IMR-90 (cell line): ENCODE data around the gene DHDH. TPM values are rescaled to one million over a fixed set of nuclear protein-coding genes. Genes with fewer than 3 reads are reported as not detected.
A peak's percentile ranks its signal among the peaks of the same experiment; 100 is the strongest.

Experiments used
- ATAC-seq: fragments of 200-7000 bp; cut with Tn5 transposase; 2 replicates; pipeline ENCODE4 v1.9.1; 2020; ENCODE audit warnings: low read depth, mild to moderate bottlenecking, moderate library complexity
- BruUV-seq: library from RNA; stranded (reverse); fragments of 400-500 nt; replicated peaks from 2 replicates; lab custom pipeline; 2021; lab: Mats Ljungman, UMichigan
- CTCF ChIA-PET: fragments of 300-600 bp; formaldehyde crosslinking; extraction: SDS; loops from one replicate; lab custom pipeline; 2021; ENCODE audit warnings: antibody characterized with exemption; lab: Yijun Ruan, JAX
- POLR2A ChIA-PET: fragments of 300-600 bp; sonication (Branson Sonifier 250); formaldehyde crosslinking; loops from one replicate; lab custom pipeline; 2022; ENCODE audit warnings: antibody characterized with exemption; ENCODE audit not compliant: unreplicated experiment; lab: Charles Lee
- DNase-seq: peaks from one replicate; pipeline ENCODE4 v3.0.0; 2013
- H2AFZ ChIP-seq: replicated peaks from 2 replicates; pipeline ENCODE3; 2013; ENCODE audit warnings: low read length, mild to moderate bottlenecking; ENCODE audit not compliant: poor library complexity
- H2AK5ac ChIP-seq: 2 replicates; pipeline ENCODE4 v1.6.1; 2013; ENCODE audit warnings: low read depth, low read length, inconsistent platforms
- H2AK9ac ChIP-seq: replicated peaks from 2 replicates; pipeline ENCODE3; 2013; ENCODE audit warnings: mild to moderate bottlenecking, low read depth, low read length, moderate library complexity; ENCODE audit not compliant: poor library complexity
- H2BK120ac ChIP-seq: 2 replicates; pipeline ENCODE4 v1.6.1; 2013; ENCODE audit warnings: low read depth, low read length, inconsistent platforms
- H2BK15ac ChIP-seq: 3 replicates; pipeline ENCODE4 v1.6.1; 2013; ENCODE audit warnings: low read depth, low read length, inconsistent platforms
- H2BK20ac ChIP-seq: 2 replicates; pipeline ENCODE4 v1.6.1; 2013; ENCODE audit warnings: low read depth, mild to moderate bottlenecking, inconsistent platforms, low read length, moderate library complexity
- H2BK5ac ChIP-seq: 2 replicates; pipeline ENCODE4 v1.6.1; 2013; ENCODE audit warnings: mild to moderate bottlenecking, low read depth, low read length, inconsistent platforms; ENCODE audit not compliant: poor library complexity, severe bottlenecking
- H3K14ac ChIP-seq: replicated peaks from 2 replicates; pipeline ENCODE4 v1.6.1; 2013; ENCODE audit warnings: low read depth, low read length, inconsistent platforms
- H3K18ac ChIP-seq: 2 replicates; pipeline ENCODE4 v1.6.1; 2013; ENCODE audit warnings: low read depth, low read length, control low read depth
- H3K23ac ChIP-seq: 2 replicates; pipeline ENCODE4 v1.6.1; 2013; ENCODE audit warnings: low read depth, low read length, inconsistent platforms
- H3K27ac ChIP-seq: 2 replicates; pipeline ENCODE4 v1.5.1; 2013; ENCODE audit warnings: mild to moderate bottlenecking, control low read depth, low read length; ENCODE audit not compliant: insufficient read depth
- H3K27me3 ChIP-seq: 2 replicates; pipeline ENCODE4 v1.6.1; 2013; ENCODE audit warnings: low read length; ENCODE audit not compliant: control insufficient read depth, insufficient read depth
- H3K36me3 ChIP-seq: 2 replicates; pipeline ENCODE4 v1.6.1; 2013; ENCODE audit warnings: low read length, mixed read lengths; ENCODE audit not compliant: control insufficient read depth, insufficient read depth
- H3K4ac ChIP-seq: 2 replicates; pipeline ENCODE4 v1.6.1; 2013; ENCODE audit warnings: low read depth, low read length, inconsistent platforms
- H3K4me1 ChIP-seq: 2 replicates; pipeline ENCODE4 v1.6.1; 2013; ENCODE audit warnings: low read length, mixed read lengths; ENCODE audit not compliant: control insufficient read depth, insufficient read depth
- H3K4me2 ChIP-seq: 2 replicates; pipeline ENCODE4 v1.6.1; 2013; ENCODE audit warnings: low read depth, mild to moderate bottlenecking, control low read depth, low read length, moderate library complexity
- H3K4me3 ChIP-seq: 2 replicates; pipeline ENCODE4 v1.5.1; 2013; ENCODE audit warnings: low read depth, mild to moderate bottlenecking, control low read depth, low read length, moderate library complexity; ENCODE audit not compliant: insufficient read depth
- H3K56ac ChIP-seq: 2 replicates; pipeline ENCODE4 v1.6.1; 2013; ENCODE audit warnings: low read length, inconsistent platforms; ENCODE audit not compliant: insufficient read depth; ENCODE audit errors: extremely low read depth
- H3K79me1 ChIP-seq, 2 experiments: 2 replicates each; pipeline ENCODE4 v1.6.1; 2013; ENCODE audit warnings: low read length in 2 of 2, inconsistent platforms in 1 of 2, low read depth in 1 of 2
- H3K9ac ChIP-seq: 2 replicates; pipeline ENCODE4 v1.6.1; 2013; ENCODE audit warnings: low read depth, low read length, control low read depth
- H3K9me1 ChIP-seq: 2 replicates; pipeline ENCODE4 v1.6.1; 2013; ENCODE audit warnings: low read length, inconsistent platforms; ENCODE audit not compliant: insufficient read depth
- H3K9me3 ChIP-seq: 2 replicates; pipeline ENCODE4 v1.6.1; 2013; ENCODE audit warnings: low read length; ENCODE audit not compliant: control insufficient read depth, insufficient read depth
- H4K20me1 ChIP-seq: 2 replicates; pipeline ENCODE4 v1.6.1; 2013; ENCODE audit warnings: low read length, inconsistent platforms; ENCODE audit not compliant: insufficient read depth
- H4K5ac ChIP-seq: 2 replicates; pipeline ENCODE4 v1.6.1; 2013; ENCODE audit warnings: mild to moderate bottlenecking, low read depth, low read length, control low read depth
- H4K8ac ChIP-seq, 2 experiments: 2 replicates each; pipeline ENCODE4 v1.6.1; 2013; ENCODE audit warnings: low read depth in 2 of 2, low read length in 2 of 2, control low read depth in 1 of 2, inconsistent platforms in 1 of 2
- H4K91ac ChIP-seq: 2 replicates; pipeline ENCODE4 v1.6.1; 2013; ENCODE audit warnings: low read depth, low read length, inconsistent platforms; ENCODE audit not compliant: insufficient read depth
- BHLHE40 ChIP-seq: fragments of 150-350 bp; IDR thresholded peaks from 2 replicates; pipeline ENCODE4 v1.6.1; 2016; ENCODE audit warnings: mild to moderate bottlenecking, low read depth, low read length
- CEBPB ChIP-seq: IDR thresholded peaks from 2 replicates; pipeline ENCODE4 v1.6.1; 2012; ENCODE audit warnings: low read depth, low read length, improper control_type of control experiment
- CHD1 ChIP-seq: IDR thresholded peaks from 2 replicates; pipeline ENCODE4 v1.6.1; 2012; ENCODE audit warnings: low read depth, low read length, improper control_type of control experiment
- CTCF ChIP-seq: conservative IDR thresholded peaks from 2 replicates; pipeline ENCODE4 v1.5.1; 2012; ENCODE audit warnings: mild to moderate bottlenecking, low read depth, low read length, improper control_type of control experiment
- ELK1 ChIP-seq: fragments of 150-350 bp; IDR thresholded peaks from 2 replicates; pipeline ENCODE4 v1.6.1; 2016; ENCODE audit warnings: low read depth, mild to moderate bottlenecking, low read length, moderate library complexity, borderline replicate concordance
- FOS ChIP-seq: fragments of 150-350 bp; IDR thresholded peaks from 2 replicates; pipeline ENCODE4 v1.6.1; 2016; ENCODE audit warnings: low read depth, low read length
- MAFK ChIP-seq: IDR thresholded peaks from 2 replicates; pipeline ENCODE4 v1.6.1; 2012; ENCODE audit warnings: low read depth, low read length, improper control_type of control experiment
- MAZ ChIP-seq: IDR thresholded peaks from 2 replicates; pipeline ENCODE4 v1.6.1; 2012; ENCODE audit warnings: low read depth, mild to moderate bottlenecking, low read length, improper control_type of control experiment, moderate library complexity, borderline replicate concordance
- MXI1 ChIP-seq: IDR thresholded peaks from 2 replicates; pipeline ENCODE4 v1.6.1; 2012; ENCODE audit warnings: low read depth, mild to moderate bottlenecking, low read length, moderate library complexity, borderline replicate concordance
- NFE2L2 ChIP-seq: fragments of 150-350 bp; IDR thresholded peaks from 2 replicates; pipeline ENCODE4 v1.6.1; 2016; ENCODE audit warnings: low read depth, mild to moderate bottlenecking, low read length
- POLR2A ChIP-seq: IDR thresholded peaks from 2 replicates; pipeline ENCODE4 v1.6.1; 2012; ENCODE audit warnings: mild to moderate bottlenecking, low read depth, low read length
- RAD21 ChIP-seq: IDR thresholded peaks from 2 replicates; pipeline ENCODE4 v1.6.1; 2012; ENCODE audit warnings: low read length, improper control_type of control experiment
- RCOR1 ChIP-seq: IDR thresholded peaks from 2 replicates; pipeline ENCODE4 v1.6.1; 2012; ENCODE audit warnings: mild to moderate bottlenecking, low read length, improper control_type of control experiment; ENCODE audit not compliant: insufficient replicate concordance
- RFX5 ChIP-seq: IDR thresholded peaks from 2 replicates; pipeline ENCODE4 v1.8.0; 2012; ENCODE audit warnings: low read depth, mild to moderate bottlenecking, low read length, moderate library complexity
- SMC3 ChIP-seq: fragments of 150-350 bp; IDR thresholded peaks from 2 replicates; pipeline ENCODE4 v1.6.1; 2016; ENCODE audit warnings: low read depth, mild to moderate bottlenecking, antibody characterized with exemption, low read length, moderate library complexity
- WGBS, 2 experiments: methylation state at CpG; one replicate each; pipeline versions ENCODE4 v1.1.5 to v1.1.7; 2013; ENCODE audit warnings: missing lambda C conversion rate in 2 of 2; ENCODE audit not compliant: insufficient read length in 1 of 2; ENCODE audit errors: extremely low coverage in 2 of 2; 5-methylcytosine and 5-hydroxymethylcytosine counted together
- dilution Hi-C: fragments of 300-500 bp; cut with HindIII; formaldehyde crosslinking; loops from one replicate; pipeline ENCODE4 v1.14.3; 2018; ENCODE audit warnings: low sequenced_read_pairs; ENCODE audit not compliant: unreplicated experiment
- in situ Hi-C: fragments of 300-500 bp; cut with MboI; formaldehyde crosslinking; loops from 3 replicates; pipeline ENCODE4 v1.14.3; 2019; ENCODE audit warnings: low sequenced_read_pairs, inconsistent platforms, mixed read lengths
- intact Hi-C: fragments of 100-400 bp; cut with micrococcal nuclease; formaldehyde crosslinking; loops from 2 replicates; pipeline ENCODE4 v1.10.0; 2022
- polyA plus RNA-seq, 3 experiments: library from polyadenylated mRNA; depleted of rRNA; stranded (reverse); fragments of >200 nt; gene quantifications; 2 replicates each; pipeline ENCODE4 v1.2.3, GENCODE V29; 2012; ENCODE audit warnings: low replicate concordance in 1 of 3
- total RNA-seq: library from RNA; depleted of rRNA; stranded (reverse); fragments of >200 nt; gene quantifications from 2 replicates; pipeline ENCODE4 v1.2.3, GENCODE V29; 2012

DHDH gene
- total and polyA plus RNA-seq, 2 of the 4 experiments (the other 2 are of a cell fraction) = 0.36 to 0.53 TPM

GRCh38 chr19:48975947-48976847 is 42.7 kb downstream of the DHDH start:
- DNase-seq (no peak), ATAC-seq (no peak)
- dilution Hi-C loops = no loop called here
- Histone ChIP-seq H3K9me3 (no peaks in the 10 kb centered on the region), H3K9me1 (peaks cover 11% of the 10 kb centered on the region), H4K91ac (no peak overlapping the region), H3K4me1 (peaks cover 7% of the 10 kb centered on the region), H3K79me1 (peaks cover 7 to 35% of the 10 kb centered on the region in 2 experiments; a peak in 3 of 4 replicates), H3K23ac (no peak overlapping the region), H3K4me2 (no peak overlapping the region), H2AFZ (peak overlapping the region; percentile 43), H2AK9ac (no peak overlapping the region), H3K4ac (no peak overlapping the region), H2BK15ac (no peak overlapping the region; the same call in 2 of the 3 replicates), H3K18ac (no peak overlapping the region), H2BK5ac (no peak overlapping the region), H3K36me3 (peaks cover 38% of the 10 kb centered on the region), H3K27me3 (no peaks in the 10 kb centered on the region), H3K4me3 (no peak overlapping the region), H3K56ac (no peak overlapping the region), H2BK120ac (no peak overlapping the region), H4K5ac (no peak overlapping the region), H3K27ac (no peak overlapping the region), H3K9ac (no peak overlapping the region), H4K8ac (peak overlapping the region in 1 of 2 experiments; percentile 40; a peak in 1 of 4 replicates), H2AK5ac (peak overlapping the region; percentile 33; the same call in 1 of the 2 replicates), H4K20me1 (peaks cover 11% of the 10 kb centered on the region), H3K14ac (no peak overlapping the region), H2BK20ac (no peak overlapping the region)
- in situ Hi-C loops = no loop called here
- intact Hi-C loops = no loop called here
- no CpG with 5 or more reads among the region's 13 CpGs for WGBS, 2 experiments
- BruUV-seq = no TSS peak
- POLR2A ChIA-PET = interaction anchor here (0.7 kb wide), 1 partner anchor 104 kb away, joined by 13 read pairs; no protein-coding TSS in a partner anchor
- CTCF ChIA-PET = interaction anchor here (0.9 kb wide), 1 partner anchor 232 kb away, joined by 3 read pairs; no protein-coding TSS in a partner anchor
- TF ChIP-seq RFX5 (no peak), BHLHE40 (no peak), CTCF (no peak), SMC3 (no peak), RAD21 (no peak), ELK1 (no peak), MAFK (no peak), CEBPB (no peak), RCOR1 (no peak), CHD1 (no peak), FOS (no peak), MXI1 (no peak), NFE2L2 (no peak), MAZ (no peak), POLR2A (no peak)
